Stimulated activated memory B cell treated with anti-CD40 and anti-IgM and Interleukin-4, amounts not matched to agents 10 μg/mL and 1 μg/mL and 100 μg/mL, for 72 hours (primary cell): ENCODE measurements around the gene IFIT3.
A peak's percentile ranks its signal among the peaks of the same experiment; 100 is the strongest.

Source experiments
- ATAC-seq: fragments of 150-1000 bp; cut with Tn5 transposase; 2 replicates; pipeline ENCODE4 v1.10.0; 2021
- H3K27ac Mint-ChIP-seq: one replicate; pipeline ENCODE4 v1.8.0; 2022; ENCODE audit warnings: mild to moderate bottlenecking, mixed read lengths
- H3K27me3 Mint-ChIP-seq: one replicate; pipeline ENCODE4 v1.8.0; 2022; ENCODE audit warnings: mixed read lengths
- H3K36me3 Mint-ChIP-seq: one replicate; pipeline ENCODE4 v1.8.0; 2022; ENCODE audit warnings: mixed read lengths
- H3K4me1 Mint-ChIP-seq: one replicate; pipeline ENCODE4 v1.8.0; 2022; ENCODE audit warnings: mixed read lengths
- H3K4me3 Mint-ChIP-seq: one replicate; pipeline ENCODE4 v1.8.0; 2022; ENCODE audit warnings: mild to moderate bottlenecking, moderate library complexity, mixed read lengths
- H3K9me3 Mint-ChIP-seq: one replicate; pipeline ENCODE4 v1.8.0; 2022; ENCODE audit warnings: mixed read lengths

Gene IFIT3

DNA sequence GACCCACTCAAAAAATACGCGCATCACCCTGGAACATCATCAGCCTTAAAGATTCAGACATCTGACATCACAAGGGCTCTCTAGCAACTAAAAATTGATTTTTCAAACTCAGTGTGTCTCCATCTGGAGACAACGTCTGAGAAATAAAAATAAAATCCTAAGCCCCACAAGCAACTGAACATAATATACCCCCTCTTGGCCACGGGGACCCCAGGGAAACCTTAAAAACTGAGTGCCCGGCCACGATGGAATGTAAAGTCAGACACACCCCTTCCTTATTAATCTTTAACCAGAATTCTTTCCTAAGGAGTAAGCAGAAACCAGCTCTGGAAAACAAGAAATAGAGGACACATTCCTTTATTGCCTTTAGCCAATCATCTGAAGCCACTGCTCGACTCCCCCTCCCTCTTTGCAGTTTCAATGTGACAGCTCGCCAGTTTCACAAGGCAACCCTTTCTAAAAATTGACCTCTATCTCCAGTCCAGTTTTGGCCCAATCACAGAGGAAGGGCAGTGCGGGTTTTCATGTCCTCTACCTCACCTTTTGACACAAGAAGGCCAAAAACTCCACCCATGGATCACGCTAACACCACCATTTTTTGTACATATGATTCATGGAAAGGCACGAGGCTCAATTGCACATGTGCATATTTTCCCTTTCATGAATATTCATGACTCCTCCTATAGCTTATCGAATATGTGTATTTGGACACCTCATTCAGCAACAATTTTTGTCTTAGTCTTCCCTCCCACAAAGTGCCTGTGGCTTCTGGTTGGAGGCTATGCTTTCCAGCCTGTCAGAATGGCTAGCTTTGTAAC is 24.2 kb downstream of the IFIT3 start:
- H3K4me3 Mint-ChIP-seq = no peak overlapping the region
- H3K4me1 Mint-ChIP-seq = peaks cover 44% of the 10 kb centered on the region
- peaks cover 11% of the 10 kb centered on the region for H3K36me3 Mint-ChIP-seq
- H3K27me3 Mint-ChIP-seq = no peaks in the 10 kb centered on the region
- no peak for ATAC-seq
- peak overlapping the region; percentile 6 for H3K27ac Mint-ChIP-seq
- peaks cover 7% of the 10 kb centered on the region for H3K9me3 Mint-ChIP-seq

DNA sequence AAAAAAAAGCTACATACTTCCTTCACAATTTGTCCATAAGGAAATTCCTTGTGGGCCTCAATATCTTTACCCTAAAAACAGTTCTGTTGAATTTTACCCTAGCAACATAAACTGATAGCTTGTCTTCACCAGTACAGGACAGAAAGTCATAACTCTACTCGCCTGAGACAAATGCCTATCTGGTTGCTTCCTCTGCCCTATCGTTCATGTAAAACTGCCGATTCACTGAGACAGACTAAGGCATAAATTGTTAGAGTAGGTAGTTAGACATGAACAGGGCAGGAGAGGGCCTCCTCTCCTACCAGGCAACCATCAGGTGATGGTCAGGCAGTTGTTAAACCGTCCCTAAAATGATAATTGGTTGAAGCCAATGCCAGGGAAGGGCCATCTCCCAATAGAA is 25.0 kb downstream of the IFIT3 start:
- no peak overlapping the region for H3K27ac Mint-ChIP-seq
- H3K27me3 Mint-ChIP-seq = no peaks in the 10 kb centered on the region
- H3K9me3 Mint-ChIP-seq = peaks cover 7% of the 10 kb centered on the region
- peaks cover 11% of the 10 kb centered on the region for H3K36me3 Mint-ChIP-seq
- H3K4me3 Mint-ChIP-seq = no peak overlapping the region
- ATAC-seq = no peak
- peaks cover 42% of the 10 kb centered on the region for H3K4me1 Mint-ChIP-seq

DNA sequence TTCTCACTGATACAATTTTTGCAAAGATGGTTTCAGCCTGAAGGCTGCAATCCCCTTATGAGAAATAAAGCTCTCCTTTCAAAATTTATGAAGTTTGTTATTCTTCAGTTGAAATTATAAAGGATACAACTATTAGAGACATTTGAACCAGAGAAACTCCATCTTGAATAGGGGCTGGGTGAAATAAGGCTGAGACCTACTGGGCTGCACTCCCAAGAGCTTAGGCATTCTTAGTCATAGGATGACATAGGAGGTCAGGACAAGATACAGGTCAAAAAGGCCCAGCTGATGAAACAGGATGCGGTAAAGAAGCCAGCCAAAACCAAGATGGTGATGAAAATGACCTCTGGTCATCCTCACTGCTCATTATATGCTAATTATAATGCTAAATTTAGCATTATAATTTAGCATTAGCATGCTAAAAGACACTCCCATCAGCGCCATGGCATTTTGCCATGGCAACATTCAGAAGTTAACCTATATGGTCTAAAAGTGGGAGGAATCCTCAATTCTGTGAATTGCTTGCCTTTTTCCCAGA is 27.7 kb downstream of the IFIT3 start:
- no peak for ATAC-seq

DNA sequence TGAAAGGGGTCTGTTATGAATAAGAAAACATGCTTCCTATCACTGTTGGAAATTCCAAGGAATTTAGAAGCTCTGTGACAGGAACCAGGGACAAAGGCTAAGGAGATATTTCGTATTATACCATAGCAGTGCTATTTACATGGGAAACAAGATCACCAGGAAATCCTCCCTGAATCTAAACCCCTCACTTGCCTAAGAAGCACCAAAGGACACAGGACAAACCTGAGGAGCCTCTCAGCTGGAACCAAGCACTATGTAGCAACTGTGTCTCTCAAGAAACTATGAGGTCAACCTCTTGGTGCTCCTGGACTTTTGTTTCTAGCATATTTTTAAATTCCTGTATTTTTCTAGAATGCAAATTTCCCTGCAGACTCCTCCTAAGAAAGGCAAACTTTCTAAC is 29.3 kb downstream of the IFIT3 start:
- H3K4me1 Mint-ChIP-seq = peaks cover 5% of the 10 kb centered on the region
- H3K9me3 Mint-ChIP-seq = peaks cover 7% of the 10 kb centered on the region
- ATAC-seq = no peak
- peaks cover 11% of the 10 kb centered on the region for H3K36me3 Mint-ChIP-seq
- H3K27me3 Mint-ChIP-seq = no peaks in the 10 kb centered on the region
- H3K27ac Mint-ChIP-seq = no peak overlapping the region
- no peak overlapping the region for H3K4me3 Mint-ChIP-seq

More for the DNA sequence above, 27.7 kb downstream of the IFIT3 start:
- Mint-ChIP-seq H3K36me3 (peaks cover 11% of the 10 kb centered on the region), H3K27ac (no peak overlapping the region), H3K27me3 (no peaks in the 10 kb centered on the region), H3K4me1 (peaks cover 21% of the 10 kb centered on the region), H3K9me3 (peaks cover 7% of the 10 kb centered on the region), H3K4me3 (no peak overlapping the region)

DNA sequence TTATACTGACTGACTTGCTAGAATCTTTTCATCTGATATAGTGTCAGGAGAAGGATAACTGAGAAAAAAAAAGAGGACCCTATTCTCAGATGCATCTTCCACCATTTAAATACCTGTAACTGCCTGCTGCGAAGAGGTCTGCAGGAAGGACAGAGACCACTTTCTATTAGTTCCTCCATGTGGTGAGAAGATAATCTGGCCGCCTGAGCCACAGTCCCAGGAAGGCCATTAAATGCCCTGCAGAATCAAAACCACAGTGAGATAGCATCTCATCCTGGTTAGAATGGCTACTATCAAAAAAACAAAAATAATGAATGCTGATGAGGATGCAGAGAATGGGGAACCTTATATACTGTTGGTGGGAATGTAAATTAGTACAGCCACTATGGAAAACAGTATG is 30.2 kb downstream of the IFIT3 start:
- Mint-ChIP-seq H3K4me3 (no peak overlapping the region), H3K27ac (no peak overlapping the region), H3K27me3 (no peaks in the 10 kb centered on the region), H3K4me1 (no peaks in the 10 kb centered on the region), H3K9me3 (peaks cover 7% of the 10 kb centered on the region), H3K36me3 (peaks cover 10% of the 10 kb centered on the region)
- no peak for ATAC-seq

DNA sequence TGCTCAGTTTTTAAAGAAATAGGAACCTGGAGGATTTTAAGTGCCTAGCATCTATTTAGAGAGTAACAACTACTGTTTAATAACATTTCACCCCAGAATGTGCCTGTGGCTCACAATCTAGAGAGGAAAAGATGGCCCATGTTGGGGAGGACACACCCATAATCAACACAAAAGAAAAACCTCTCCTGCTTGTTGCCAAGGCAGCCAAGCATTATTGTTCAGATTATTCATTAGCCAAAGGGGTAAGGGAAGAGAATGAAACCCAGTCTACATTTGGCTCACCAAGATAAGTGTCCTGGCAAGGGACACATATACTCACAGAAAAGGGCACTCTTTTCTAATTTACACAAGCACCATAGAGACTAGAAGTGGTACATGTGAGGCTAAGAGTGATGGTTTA is 32.4 kb downstream of the IFIT3 start:
- Mint-ChIP-seq H3K4me3 (no peak overlapping the region), H3K36me3 (no peaks in the 10 kb centered on the region), H3K27me3 (no peaks in the 10 kb centered on the region), H3K9me3 (no peaks in the 10 kb centered on the region), H3K27ac (no peak overlapping the region), H3K4me1 (peaks cover 6% of the 10 kb centered on the region)
- ATAC-seq = no peak

DNA sequence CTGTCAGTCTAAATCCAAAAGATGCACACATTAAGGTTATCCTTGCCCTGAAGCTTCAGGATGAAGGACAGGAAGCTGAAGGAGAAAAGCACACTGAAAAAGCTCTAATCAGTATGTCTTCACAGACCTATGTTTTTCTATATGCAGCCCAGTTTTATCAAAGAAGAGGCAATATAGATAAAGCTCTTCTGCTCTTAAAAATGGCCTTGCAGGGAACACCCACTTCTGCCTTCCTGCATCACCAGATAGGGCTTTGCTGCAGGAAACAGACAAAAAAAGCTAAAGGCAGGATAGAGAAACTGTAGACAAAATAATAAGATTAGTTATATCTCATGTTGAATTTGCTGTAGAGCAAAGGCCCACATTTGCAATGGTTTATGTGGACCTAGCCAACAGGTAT is 35.1 kb downstream of the IFIT3 start:
- Mint-ChIP-seq H3K4me1 (peaks cover 11% of the 10 kb centered on the region), H3K4me3 (no peak overlapping the region), H3K9me3 (no peaks in the 10 kb centered on the region), H3K27ac (no peak overlapping the region), H3K36me3 (no peaks in the 10 kb centered on the region), H3K27me3 (no peaks in the 10 kb centered on the region)
- no peak for ATAC-seq

DNA sequence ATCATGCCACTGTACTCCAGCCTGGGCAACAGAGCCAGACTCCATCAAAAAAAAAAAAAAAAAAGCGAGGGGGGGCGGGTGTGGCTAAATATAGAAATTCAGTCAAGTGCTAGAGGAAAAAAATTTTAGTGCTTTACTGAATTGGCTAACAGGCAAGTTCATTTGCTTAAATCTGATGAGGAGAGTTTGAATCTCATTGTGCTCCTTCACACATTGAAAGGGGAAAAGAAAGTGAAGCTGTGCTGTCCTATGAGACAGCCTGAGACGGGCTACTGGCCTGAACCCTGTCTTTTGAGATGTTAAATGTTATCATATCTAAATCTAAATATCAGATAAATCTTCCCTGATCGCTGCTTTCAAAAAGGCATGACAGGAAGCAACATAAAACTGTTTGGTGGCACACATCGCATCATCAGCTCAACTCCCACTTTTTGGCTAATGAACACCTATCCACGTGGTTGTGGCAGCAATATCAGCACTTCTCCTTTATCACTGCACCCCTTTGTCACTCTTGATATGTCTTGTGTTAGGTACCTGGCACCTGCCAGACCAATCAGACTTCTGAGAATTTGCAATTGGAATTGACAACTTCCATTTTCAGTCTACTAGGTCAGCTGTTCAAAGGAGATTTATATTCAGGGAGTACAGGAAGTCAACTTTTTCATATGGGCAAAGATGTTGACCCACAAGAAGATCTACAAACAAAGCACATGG is 36.1 kb downstream of the IFIT3 start:
- peak overlapping the region; percentile 17 for H3K27ac Mint-ChIP-seq
- no peak for ATAC-seq

DNA sequence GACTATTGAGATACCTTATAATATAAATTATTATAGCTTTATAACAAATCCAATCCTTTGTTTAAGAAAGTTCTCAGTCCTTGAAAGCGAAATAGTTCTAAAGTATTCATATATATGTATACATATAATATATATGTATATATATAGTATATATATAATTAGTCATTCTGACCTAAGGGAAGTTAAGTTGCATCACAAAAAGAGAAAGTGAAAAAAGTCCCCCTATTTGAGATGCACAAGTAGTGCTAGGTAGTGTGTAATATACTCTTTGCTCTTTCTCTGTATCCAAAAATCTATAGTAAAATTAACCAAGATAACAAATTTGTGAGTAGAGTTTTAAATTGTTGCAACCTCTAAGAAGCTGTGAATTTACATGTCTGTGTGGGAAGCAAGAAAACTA is 36.7 kb downstream of the IFIT3 start:
- Mint-ChIP-seq H3K36me3 (no peaks in the 10 kb centered on the region), H3K4me3 (no peak overlapping the region), H3K4me1 (peaks cover 11% of the 10 kb centered on the region), H3K27ac (peak overlapping the region; percentile 17), H3K27me3 (no peaks in the 10 kb centered on the region), H3K9me3 (no peaks in the 10 kb centered on the region)
- ATAC-seq = no peak

More for the DNA sequence above, 36.1 kb downstream of the IFIT3 start:
- Mint-ChIP-seq H3K36me3 (no peaks in the 10 kb centered on the region), H3K4me1 (peaks cover 11% of the 10 kb centered on the region), H3K27me3 (no peaks in the 10 kb centered on the region), H3K4me3 (no peak overlapping the region), H3K9me3 (no peaks in the 10 kb centered on the region)

DNA sequence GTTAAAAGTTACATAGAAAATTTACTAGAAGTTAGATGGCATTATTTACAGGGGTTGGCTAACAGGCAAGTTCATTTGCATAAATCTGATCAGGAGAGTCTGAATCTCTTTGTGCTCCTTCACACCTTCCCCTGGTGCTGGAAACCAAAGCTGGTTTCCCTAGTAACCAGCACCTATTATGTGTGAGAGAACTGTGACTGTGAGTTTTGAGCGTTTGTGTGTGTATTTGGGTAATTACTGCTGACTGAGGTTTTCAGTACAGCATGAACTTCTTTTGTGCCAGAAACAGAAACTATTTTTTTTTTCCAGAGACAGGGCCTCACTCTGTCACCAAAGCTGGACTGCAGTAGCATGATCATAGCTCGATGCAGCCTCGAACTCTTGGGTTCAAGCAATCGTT is 39.7 kb downstream of the IFIT3 start:
- ATAC-seq = no peak
- Mint-ChIP-seq H3K36me3 (no peaks in the 10 kb centered on the region), H3K9me3 (no peaks in the 10 kb centered on the region), H3K4me3 (no peak overlapping the region), H3K4me1 (peaks cover 11% of the 10 kb centered on the region), H3K27me3 (no peaks in the 10 kb centered on the region), H3K27ac (no peak overlapping the region)

DNA sequence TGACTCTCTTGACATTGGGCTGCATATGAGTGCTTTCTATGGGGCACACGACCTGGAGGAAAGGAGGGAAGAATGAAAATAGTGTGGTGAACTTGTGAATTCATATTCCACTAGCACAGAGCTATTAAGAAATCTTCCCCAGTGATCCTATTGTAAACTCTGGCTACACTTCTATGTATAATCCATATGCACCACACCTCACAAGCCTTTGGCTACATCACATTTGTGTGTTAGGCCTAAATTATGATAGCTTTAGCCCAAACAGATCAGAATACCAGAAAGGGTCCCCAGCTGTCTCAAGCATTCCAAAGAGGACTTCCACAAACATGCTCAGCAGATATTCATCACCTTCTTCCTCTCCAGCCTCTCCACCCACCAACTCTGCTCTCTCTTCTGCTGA is 40.3 kb downstream of the IFIT3 start:
- Mint-ChIP-seq H3K27ac (no peak overlapping the region), H3K36me3 (no peaks in the 10 kb centered on the region), H3K4me1 (peaks cover 11% of the 10 kb centered on the region), H3K27me3 (no peaks in the 10 kb centered on the region), H3K9me3 (no peaks in the 10 kb centered on the region), H3K4me3 (no peak overlapping the region)
- ATAC-seq = no peak

DNA sequence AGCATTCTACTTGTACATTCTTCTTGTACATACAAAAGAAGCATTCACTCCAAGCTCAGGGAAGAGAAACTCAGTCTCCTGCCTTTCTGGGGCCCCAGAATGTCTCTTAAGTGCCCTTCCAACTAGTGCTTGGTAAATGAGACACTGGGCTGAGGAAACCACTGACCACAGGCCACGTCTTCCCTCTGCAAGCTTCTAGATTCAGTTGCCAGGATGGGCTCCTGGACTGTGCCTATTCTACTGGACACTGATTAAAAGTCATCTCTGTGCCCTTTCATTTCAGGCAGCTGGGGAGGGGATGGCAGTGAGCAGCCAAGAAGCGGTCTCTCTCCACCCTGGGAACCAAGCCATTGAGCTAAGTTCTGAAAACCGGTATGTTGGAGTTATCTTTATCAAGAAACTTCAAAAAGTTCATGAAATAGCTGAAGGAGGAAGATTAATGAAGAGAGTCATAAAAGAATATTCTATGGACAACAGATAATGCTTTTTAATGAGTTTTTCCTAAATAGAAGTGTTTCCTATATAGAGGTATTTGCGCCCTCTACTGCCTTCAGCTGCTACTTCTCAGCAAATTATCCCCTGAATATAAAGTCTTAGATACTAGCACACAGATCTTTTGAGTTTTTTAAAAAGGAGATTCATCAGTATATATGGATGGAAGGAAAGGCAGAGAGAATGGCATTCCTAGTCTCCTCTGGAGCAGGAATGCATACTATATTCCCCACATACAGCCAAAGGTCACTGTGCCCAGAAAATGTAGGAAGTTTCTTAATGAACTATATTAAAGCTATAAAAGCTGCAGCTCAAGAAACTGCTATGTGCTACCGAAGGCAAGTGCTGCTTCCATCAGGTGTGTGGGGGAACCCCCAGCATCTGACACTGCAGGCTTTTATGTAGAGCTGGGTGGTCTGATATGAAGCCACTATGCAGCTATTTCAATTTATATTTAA is 41.6 kb downstream of the IFIT3 start:
- ATAC-seq = no peak
- no peak overlapping the region for H3K4me3 Mint-ChIP-seq

DNA sequence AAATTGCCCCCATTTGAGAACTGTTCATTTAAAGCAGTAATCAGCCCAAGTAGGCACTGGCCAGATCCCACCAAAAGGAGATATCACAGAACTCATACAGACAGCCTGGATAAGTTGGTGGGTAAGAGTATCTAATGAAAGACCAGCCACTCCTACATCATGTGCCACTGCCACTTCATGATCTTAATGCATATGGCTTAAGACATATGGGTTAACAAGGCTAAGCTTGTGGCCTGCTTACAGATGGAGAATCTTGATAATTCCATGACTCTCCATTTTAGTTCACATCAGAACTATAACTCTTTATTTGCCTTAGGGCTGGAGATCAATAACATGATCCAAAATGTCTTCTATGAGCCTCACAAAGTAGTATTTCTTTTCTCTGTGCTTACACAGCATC is 43.3 kb downstream of the IFIT3 start:
- no peak for ATAC-seq
- H3K4me3 Mint-ChIP-seq = no peak overlapping the region
- peaks cover 5% of the 10 kb centered on the region for H3K4me1 Mint-ChIP-seq
- H3K36me3 Mint-ChIP-seq = no peaks in the 10 kb centered on the region
- no peaks in the 10 kb centered on the region for H3K9me3 Mint-ChIP-seq
- no peaks in the 10 kb centered on the region for H3K27me3 Mint-ChIP-seq
- no peak overlapping the region for H3K27ac Mint-ChIP-seq

More for the DNA sequence above, 41.6 kb downstream of the IFIT3 start:
- H3K27ac Mint-ChIP-seq = no peak overlapping the region
- H3K36me3 Mint-ChIP-seq = no peaks in the 10 kb centered on the region
- H3K27me3 Mint-ChIP-seq = no peaks in the 10 kb centered on the region
- no peaks in the 10 kb centered on the region for H3K9me3 Mint-ChIP-seq
- H3K4me1 Mint-ChIP-seq = peaks cover 5% of the 10 kb centered on the region

DNA sequence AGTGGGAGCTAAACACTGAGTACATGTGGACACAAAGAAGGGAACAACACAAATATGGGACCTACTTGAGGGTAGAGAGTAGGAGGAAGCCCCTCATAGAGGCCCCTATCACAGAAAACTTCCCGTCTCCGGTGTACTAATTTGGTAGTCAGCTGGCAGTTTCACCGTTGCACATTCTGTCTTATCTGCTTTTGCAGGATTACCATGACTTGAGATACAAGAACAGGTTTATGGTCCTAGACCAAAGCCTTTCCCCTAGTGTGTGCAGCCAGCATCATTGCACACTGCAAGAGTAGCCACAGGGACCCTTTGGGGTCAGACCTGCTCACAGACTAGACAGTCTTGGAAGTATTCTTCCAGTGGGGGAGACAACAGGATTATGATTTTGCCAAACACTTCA is 44.2 kb downstream of the IFIT3 start:
- H3K4me1 Mint-ChIP-seq = peaks cover 5% of the 10 kb centered on the region
- H3K4me3 Mint-ChIP-seq = no peak overlapping the region
- no peak for ATAC-seq
- H3K36me3 Mint-ChIP-seq = no peaks in the 10 kb centered on the region
- H3K9me3 Mint-ChIP-seq = no peaks in the 10 kb centered on the region
- no peak overlapping the region for H3K27ac Mint-ChIP-seq
- no peaks in the 10 kb centered on the region for H3K27me3 Mint-ChIP-seq
